Adrenal gland (tissue), 5 donors: ENCODE measurements around the gene CBR3.

Experiments used
- POLR2A ChIP-seq, 2 donors: fragments of 450-650 bp; IDR thresholded peaks; one replicate each; pipeline ENCODE4 v1.6.1; 2017; ENCODE audit warnings: antibody characterized with exemption in 2 of 2, mild to moderate bottlenecking in 2 of 2, moderate library complexity in 1 of 2
- TF ChIP-seq, protein P1 (sequence below), 6 experiments: fragments of 450-650 bp in 4 of 6; fragments of 200-600 bp in 2 of 6; sonication (generic) in 1 of 6; IDR thresholded peaks; 1 replicate in 5 of 6; 2 replicates in 1 of 6; pipeline versions ENCODE4 v1.5.1 to v1.8.0; 2016 to 2021; ENCODE audit warnings: antibody characterized with exemption in 6 of 6, mild to moderate bottlenecking in 2 of 6, moderate library complexity in 1 of 6
- donor health status: DM: no; HTN: no; CAD: no.

- TF ChIP-seq POLR2A (IDR thresholded peaks at IDR 0.05), result no peak
- TF ChIP-seq, protein P1, sequence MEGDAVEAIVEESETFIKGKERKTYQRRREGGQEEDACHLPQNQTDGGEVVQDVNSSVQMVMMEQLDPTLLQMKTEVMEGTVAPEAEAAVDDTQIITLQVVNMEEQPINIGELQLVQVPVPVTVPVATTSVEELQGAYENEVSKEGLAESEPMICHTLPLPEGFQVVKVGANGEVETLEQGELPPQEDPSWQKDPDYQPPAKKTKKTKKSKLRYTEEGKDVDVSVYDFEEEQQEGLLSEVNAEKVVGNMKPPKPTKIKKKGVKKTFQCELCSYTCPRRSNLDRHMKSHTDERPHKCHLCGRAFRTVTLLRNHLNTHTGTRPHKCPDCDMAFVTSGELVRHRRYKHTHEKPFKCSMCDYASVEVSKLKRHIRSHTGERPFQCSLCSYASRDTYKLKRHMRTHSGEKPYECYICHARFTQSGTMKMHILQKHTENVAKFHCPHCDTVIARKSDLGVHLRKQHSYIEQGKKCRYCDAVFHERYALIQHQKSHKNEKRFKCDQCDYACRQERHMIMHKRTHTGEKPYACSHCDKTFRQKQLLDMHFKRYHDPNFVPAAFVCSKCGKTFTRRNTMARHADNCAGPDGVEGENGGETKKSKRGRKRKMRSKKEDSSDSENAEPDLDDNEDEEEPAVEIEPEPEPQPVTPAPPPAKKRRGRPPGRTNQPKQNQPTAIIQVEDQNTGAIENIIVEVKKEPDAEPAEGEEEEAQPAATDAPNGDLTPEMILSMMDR (IDR thresholded peaks at IDR 0.05), result no peak
These were observed 51.2 kb downstream of the CBR3 start for GRCh38 chr21:36186081-36186480.
